IMR-90 (cell line): ENCODE data around the gene RAP1GAP2. TPM values are rescaled to one million over a fixed set of nuclear protein-coding genes. Genes with fewer than 3 reads are reported as not detected.

ENCODE experiments used
- ATAC-seq: fragments of 200-7000 bp; cut with Tn5 transposase; 2 replicates; pipeline ENCODE4 v1.9.1; 2020; ENCODE audit warnings: low read depth, mild to moderate bottlenecking, moderate library complexity
- BruUV-seq: library from RNA; stranded (reverse); fragments of 400-500 nt; replicated peaks from 2 replicates; lab custom pipeline; 2021; lab: Mats Ljungman, UMichigan
- CTCF ChIA-PET: fragments of 300-600 bp; formaldehyde crosslinking; extraction: SDS; loops from one replicate; lab custom pipeline; 2021; ENCODE audit warnings: antibody characterized with exemption; lab: Yijun Ruan, JAX
- POLR2A ChIA-PET: fragments of 300-600 bp; sonication (Branson Sonifier 250); formaldehyde crosslinking; loops from one replicate; lab custom pipeline; 2022; ENCODE audit warnings: antibody characterized with exemption; ENCODE audit not compliant: unreplicated experiment; lab: Charles Lee
- DNase-seq: peaks from one replicate; pipeline ENCODE4 v3.0.0; 2013
- H2AFZ ChIP-seq: replicated peaks from 2 replicates; pipeline ENCODE3; 2013; ENCODE audit warnings: low read length, mild to moderate bottlenecking; ENCODE audit not compliant: poor library complexity
- H2AK5ac ChIP-seq: 2 replicates; pipeline ENCODE4 v1.6.1; 2013; ENCODE audit warnings: low read depth, low read length, inconsistent platforms
- H2AK9ac ChIP-seq: replicated peaks from 2 replicates; pipeline ENCODE3; 2013; ENCODE audit warnings: mild to moderate bottlenecking, low read depth, low read length, moderate library complexity; ENCODE audit not compliant: poor library complexity
- H2BK120ac ChIP-seq: 2 replicates; pipeline ENCODE4 v1.6.1; 2013; ENCODE audit warnings: low read depth, low read length, inconsistent platforms
- H2BK15ac ChIP-seq: 3 replicates; pipeline ENCODE4 v1.6.1; 2013; ENCODE audit warnings: low read depth, low read length, inconsistent platforms
- H2BK20ac ChIP-seq: 2 replicates; pipeline ENCODE4 v1.6.1; 2013; ENCODE audit warnings: low read depth, mild to moderate bottlenecking, inconsistent platforms, low read length, moderate library complexity
- H2BK5ac ChIP-seq: 2 replicates; pipeline ENCODE4 v1.6.1; 2013; ENCODE audit warnings: mild to moderate bottlenecking, low read depth, low read length, inconsistent platforms; ENCODE audit not compliant: poor library complexity, severe bottlenecking
- H3K14ac ChIP-seq: replicated peaks from 2 replicates; pipeline ENCODE4 v1.6.1; 2013; ENCODE audit warnings: low read depth, low read length, inconsistent platforms
- H3K18ac ChIP-seq: 2 replicates; pipeline ENCODE4 v1.6.1; 2013; ENCODE audit warnings: low read depth, low read length, control low read depth
- H3K23ac ChIP-seq: 2 replicates; pipeline ENCODE4 v1.6.1; 2013; ENCODE audit warnings: low read depth, low read length, inconsistent platforms
- H3K27ac ChIP-seq: 2 replicates; pipeline ENCODE4 v1.5.1; 2013; ENCODE audit warnings: mild to moderate bottlenecking, control low read depth, low read length; ENCODE audit not compliant: insufficient read depth
- H3K27me3 ChIP-seq: 2 replicates; pipeline ENCODE4 v1.6.1; 2013; ENCODE audit warnings: low read length; ENCODE audit not compliant: control insufficient read depth, insufficient read depth
- H3K36me3 ChIP-seq: 2 replicates; pipeline ENCODE4 v1.6.1; 2013; ENCODE audit warnings: low read length, mixed read lengths; ENCODE audit not compliant: control insufficient read depth, insufficient read depth
- H3K4ac ChIP-seq: 2 replicates; pipeline ENCODE4 v1.6.1; 2013; ENCODE audit warnings: low read depth, low read length, inconsistent platforms
- H3K4me1 ChIP-seq: 2 replicates; pipeline ENCODE4 v1.6.1; 2013; ENCODE audit warnings: low read length, mixed read lengths; ENCODE audit not compliant: control insufficient read depth, insufficient read depth
- H3K4me2 ChIP-seq: 2 replicates; pipeline ENCODE4 v1.6.1; 2013; ENCODE audit warnings: low read depth, mild to moderate bottlenecking, control low read depth, low read length, moderate library complexity
- H3K4me3 ChIP-seq: 2 replicates; pipeline ENCODE4 v1.5.1; 2013; ENCODE audit warnings: low read depth, mild to moderate bottlenecking, control low read depth, low read length, moderate library complexity; ENCODE audit not compliant: insufficient read depth
- H3K56ac ChIP-seq: 2 replicates; pipeline ENCODE4 v1.6.1; 2013; ENCODE audit warnings: low read length, inconsistent platforms; ENCODE audit not compliant: insufficient read depth; ENCODE audit errors: extremely low read depth
- H3K79me1 ChIP-seq, 2 experiments: 2 replicates each; pipeline ENCODE4 v1.6.1; 2013; ENCODE audit warnings: low read length in 2 of 2, inconsistent platforms in 1 of 2, low read depth in 1 of 2
- H3K9ac ChIP-seq: 2 replicates; pipeline ENCODE4 v1.6.1; 2013; ENCODE audit warnings: low read depth, low read length, control low read depth
- H3K9me1 ChIP-seq: 2 replicates; pipeline ENCODE4 v1.6.1; 2013; ENCODE audit warnings: low read length, inconsistent platforms; ENCODE audit not compliant: insufficient read depth
- H3K9me3 ChIP-seq: 2 replicates; pipeline ENCODE4 v1.6.1; 2013; ENCODE audit warnings: low read length; ENCODE audit not compliant: control insufficient read depth, insufficient read depth
- H4K20me1 ChIP-seq: 2 replicates; pipeline ENCODE4 v1.6.1; 2013; ENCODE audit warnings: low read length, inconsistent platforms; ENCODE audit not compliant: insufficient read depth
- H4K5ac ChIP-seq: 2 replicates; pipeline ENCODE4 v1.6.1; 2013; ENCODE audit warnings: mild to moderate bottlenecking, low read depth, low read length, control low read depth
- H4K8ac ChIP-seq, 2 experiments: 2 replicates each; pipeline ENCODE4 v1.6.1; 2013; ENCODE audit warnings: low read depth in 2 of 2, low read length in 2 of 2, control low read depth in 1 of 2, inconsistent platforms in 1 of 2
- H4K91ac ChIP-seq: 2 replicates; pipeline ENCODE4 v1.6.1; 2013; ENCODE audit warnings: low read depth, low read length, inconsistent platforms; ENCODE audit not compliant: insufficient read depth
- CHD1 ChIP-seq: IDR thresholded peaks from 2 replicates; pipeline ENCODE4 v1.6.1; 2012; ENCODE audit warnings: low read depth, low read length, improper control_type of control experiment
- MAFK ChIP-seq: IDR thresholded peaks from 2 replicates; pipeline ENCODE4 v1.6.1; 2012; ENCODE audit warnings: low read depth, low read length, improper control_type of control experiment
- MAZ ChIP-seq: IDR thresholded peaks from 2 replicates; pipeline ENCODE4 v1.6.1; 2012; ENCODE audit warnings: low read depth, mild to moderate bottlenecking, low read length, improper control_type of control experiment, moderate library complexity, borderline replicate concordance
- MXI1 ChIP-seq: IDR thresholded peaks from 2 replicates; pipeline ENCODE4 v1.6.1; 2012; ENCODE audit warnings: low read depth, mild to moderate bottlenecking, low read length, moderate library complexity, borderline replicate concordance
- RAD21 ChIP-seq: IDR thresholded peaks from 2 replicates; pipeline ENCODE4 v1.6.1; 2012; ENCODE audit warnings: low read length, improper control_type of control experiment
- RFX5 ChIP-seq: IDR thresholded peaks from 2 replicates; pipeline ENCODE4 v1.8.0; 2012; ENCODE audit warnings: low read depth, mild to moderate bottlenecking, low read length, moderate library complexity
- SMC3 ChIP-seq: fragments of 150-350 bp; IDR thresholded peaks from 2 replicates; pipeline ENCODE4 v1.6.1; 2016; ENCODE audit warnings: low read depth, mild to moderate bottlenecking, antibody characterized with exemption, low read length, moderate library complexity
- WGBS, 2 experiments: methylation state at CpG; one replicate each; pipeline versions ENCODE4 v1.1.5 to v1.1.7; 2013; ENCODE audit warnings: missing lambda C conversion rate in 2 of 2; ENCODE audit not compliant: insufficient read length in 1 of 2; ENCODE audit errors: extremely low coverage in 2 of 2; 5-methylcytosine and 5-hydroxymethylcytosine counted together
- dilution Hi-C: fragments of 300-500 bp; cut with HindIII; formaldehyde crosslinking; loops from one replicate; pipeline ENCODE4 v1.14.3; 2018; ENCODE audit warnings: low sequenced_read_pairs; ENCODE audit not compliant: unreplicated experiment
- in situ Hi-C: fragments of 300-500 bp; cut with MboI; formaldehyde crosslinking; loops from 3 replicates; pipeline ENCODE4 v1.14.3; 2019; ENCODE audit warnings: low sequenced_read_pairs, inconsistent platforms, mixed read lengths
- intact Hi-C: fragments of 100-400 bp; cut with micrococcal nuclease; formaldehyde crosslinking; loops from 2 replicates; pipeline ENCODE4 v1.10.0; 2022
- polyA plus RNA-seq, 3 experiments: library from polyadenylated mRNA; depleted of rRNA; stranded (reverse); fragments of >200 nt; gene quantifications; 2 replicates each; pipeline ENCODE4 v1.2.3, GENCODE V29; 2012; ENCODE audit warnings: low replicate concordance in 1 of 3
- total RNA-seq: library from RNA; depleted of rRNA; stranded (reverse); fragments of >200 nt; gene quantifications from 2 replicates; pipeline ENCODE4 v1.2.3, GENCODE V29; 2012

The RAP1GAP2 gene
- total and polyA plus RNA-seq, 2 of the 4 experiments (the other 2 are of a cell fraction): 5.7 to 7.5 TPM

GRCh38 chr17:2798678-2799077 is 2.4 kb downstream of the RAP1GAP2 start:
- Histone ChIP-seq H4K5ac (no peak overlapping the region), H2BK20ac (no peak overlapping the region), H3K79me1 (no peaks in the 10 kb centered on the region), H2AFZ (no peak overlapping the region), H2BK120ac (no peak overlapping the region), H3K18ac (no peak overlapping the region), H4K8ac (no peak overlapping the region), H3K36me3 (no peaks in the 10 kb centered on the region), H3K27ac (no peak overlapping the region), H4K20me1 (no peaks in the 10 kb centered on the region; the same call in 1 of the 2 replicates), H3K4me1 (no peaks in the 10 kb centered on the region), H3K14ac (no peak overlapping the region), H3K4ac (no peak overlapping the region), H3K4me2 (no peak overlapping the region), H2BK5ac (no peak overlapping the region), H2BK15ac (no peak overlapping the region), H3K9ac (no peak overlapping the region), H3K9me3 (no peaks in the 10 kb centered on the region), H3K27me3 (peaks cover 11% of the 10 kb centered on the region; the same call in 1 of the 2 replicates), H3K4me3 (no peak overlapping the region), H4K91ac (no peak overlapping the region), H3K56ac (no peak overlapping the region), H3K23ac (no peak overlapping the region), H2AK5ac (no peak overlapping the region), H3K9me1 (no peaks in the 10 kb centered on the region), H2AK9ac (no peak overlapping the region)
- CTCF ChIA-PET: no interaction called here
- intact Hi-C loops: no loop called here
- BruUV-seq: no TSS peak
- ATAC-seq (no peak), DNase-seq (no peak)
- no peak for TF ChIP-seq MAFK
- no peak for TF ChIP-seq SMC3
- no peak for TF ChIP-seq MAZ
- TF ChIP-seq CHD1: no peak
- no peak for TF ChIP-seq RFX5
- no peak for TF ChIP-seq MXI1
- TF ChIP-seq RAD21: no peak
- POLR2A ChIA-PET: no interaction called here
- in situ Hi-C loops: no loop called here
- 44% methylated on average over 7 of the region's 11 CpGs; no CpG with 5 or more reads in 1 of the 2 experiments for WGBS, 2 experiments
- dilution Hi-C loops: no loop called here
